ENCODE measurements around the gene DPYSL5. TPM values are rescaled to one million over a fixed set of nuclear protein-coding genes. Genes with fewer than 3 reads are reported as not detected.

Gene DPYSL5
- total and polyA plus RNA-seq, 2 of the 13 experiments (the other 11 are each of a cell fraction or from before 2014, with no cell fraction given), result 0.15 TPM; not detected in 1

- BruUV-seq (replicated peaks), result no TSS peak
- Histone ChIP-seq H3K79me2 (ENCODE audit: insufficient read depth, low read length) (no peaks in the 10 kb centered on the region), H4K20me1 (ENCODE audit: insufficient read depth, low read length) (no peaks in the 10 kb centered on the region), H3K36me3 (replicated peaks in 1 of 2; ENCODE audit: control insufficient read depth in 1 of 2, insufficient read depth in 2 of 2, low read length in 2 of 2) (no peaks in the 10 kb centered on the region), H3K9me3 (ENCODE audit: low read length) (no peaks in the 10 kb centered on the region), H3K4me1 (ENCODE audit: insufficient read depth, low read length) (peaks cover 13% of the 10 kb centered on the region), H3K9ac (ENCODE audit: insufficient read depth, low read depth, low read length) (no peak overlapping the region), H3K27me3 (ENCODE audit: control insufficient read depth in 1 of 2, insufficient read depth in 2 of 2, low read length in 2 of 2) (peaks cover 0 to 44% of the 10 kb centered on the region in 2 experiments; a peak in 4 of 5 replicates), H3K4me3 (replicated peaks in 1 of 3; ENCODE audit: insufficient read depth in 1 of 3, low read depth in 2 of 3, low read length in 3 of 3) (no peak overlapping the region), H3K4me2 (ENCODE audit: low read depth, low read length) (no peak overlapping the region), H2AFZ (ENCODE audit: low read length) (no peak overlapping the region), H3K27ac (ENCODE audit: extremely low read length, insufficient read depth, low read length) (no peak overlapping the region)
- ChIA-PET POLR2A (no interaction called here), CTCF (ENCODE audit: low intra/inter-chr PET ratio, low total read pairs) (no interaction called here)
- FAIRE-seq, result no peak
- ATAC-seq, result no peak
- in situ Hi-C loops (cut with HindIII; ENCODE audit: extremely low pct_ligation_motif_present, low pct_unique_long_range_greater_than_20kb) (no loop called here), intact Hi-C loops (cut with micrococcal nuclease; ENCODE audit: unreplicated experiment) (no loop called here)
- no peak for DNase-seq (ENCODE audit: low spot score)
- 66% methylated on average over 5 of the region's 5 CpGs for WGBS (ENCODE audit: low lambda C conversion rate)
- TF ChIP-seq YEATS2 (CRISPR knock-in tag; IDR thresholded peaks at IDR 0.05; ENCODE audit: borderline replicate concordance), result no peak
- TF ChIP-seq ZNF878 (CRISPR knock-in tag; IDR thresholded peaks at IDR 0.05), result no peak
- no peak for TF ChIP-seq ZNF841 (CRISPR knock-in tag; IDR thresholded peaks at IDR 0.05; ENCODE audit: borderline replicate concordance)
- TF ChIP-seq ZNF10 (CRISPR knock-in tag; IDR thresholded peaks at IDR 0.05; ENCODE audit: borderline replicate concordance, low read depth), result no peak
- TF ChIP-seq ZMYM3 (CRISPR knock-in tag; IDR thresholded peaks at IDR 0.05), result no peak
- TF ChIP-seq, protein P1, sequence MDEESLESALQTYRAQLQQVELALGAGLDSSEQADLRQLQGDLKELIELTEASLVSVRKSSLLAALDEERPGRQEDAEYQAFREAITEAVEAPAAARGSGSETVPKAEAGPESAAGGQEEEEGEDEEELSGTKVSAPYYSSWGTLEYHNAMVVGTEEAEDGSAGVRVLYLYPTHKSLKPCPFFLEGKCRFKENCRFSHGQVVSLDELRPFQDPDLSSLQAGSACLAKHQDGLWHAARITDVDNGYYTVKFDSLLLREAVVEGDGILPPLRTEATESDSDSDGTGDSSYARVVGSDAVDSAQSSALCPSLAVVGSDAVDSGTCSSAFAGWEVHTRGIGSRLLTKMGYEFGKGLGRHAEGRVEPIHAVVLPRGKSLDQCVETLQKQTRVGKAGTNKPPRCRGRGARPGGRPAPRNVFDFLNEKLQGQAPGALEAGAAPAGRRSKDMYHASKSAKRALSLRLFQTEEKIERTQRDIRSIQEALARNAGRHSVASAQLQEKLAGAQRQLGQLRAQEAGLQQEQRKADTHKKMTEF (CRISPR knock-in tag; IDR thresholded peaks at IDR 0.05), result no peak
- TF ChIP-seq KAT2B (IDR thresholded peaks at IDR 0.05; ENCODE audit: borderline replicate concordance, low read depth, low read length), result no peak
- no peak for TF ChIP-seq ZNF780A (CRISPR knock-in tag; IDR thresholded peaks at IDR 0.05)
- TF ChIP-seq ZMYM2 (CRISPR knock-in tag; IDR thresholded peaks at IDR 0.05), result no peak
- TF ChIP-seq, protein P2, sequence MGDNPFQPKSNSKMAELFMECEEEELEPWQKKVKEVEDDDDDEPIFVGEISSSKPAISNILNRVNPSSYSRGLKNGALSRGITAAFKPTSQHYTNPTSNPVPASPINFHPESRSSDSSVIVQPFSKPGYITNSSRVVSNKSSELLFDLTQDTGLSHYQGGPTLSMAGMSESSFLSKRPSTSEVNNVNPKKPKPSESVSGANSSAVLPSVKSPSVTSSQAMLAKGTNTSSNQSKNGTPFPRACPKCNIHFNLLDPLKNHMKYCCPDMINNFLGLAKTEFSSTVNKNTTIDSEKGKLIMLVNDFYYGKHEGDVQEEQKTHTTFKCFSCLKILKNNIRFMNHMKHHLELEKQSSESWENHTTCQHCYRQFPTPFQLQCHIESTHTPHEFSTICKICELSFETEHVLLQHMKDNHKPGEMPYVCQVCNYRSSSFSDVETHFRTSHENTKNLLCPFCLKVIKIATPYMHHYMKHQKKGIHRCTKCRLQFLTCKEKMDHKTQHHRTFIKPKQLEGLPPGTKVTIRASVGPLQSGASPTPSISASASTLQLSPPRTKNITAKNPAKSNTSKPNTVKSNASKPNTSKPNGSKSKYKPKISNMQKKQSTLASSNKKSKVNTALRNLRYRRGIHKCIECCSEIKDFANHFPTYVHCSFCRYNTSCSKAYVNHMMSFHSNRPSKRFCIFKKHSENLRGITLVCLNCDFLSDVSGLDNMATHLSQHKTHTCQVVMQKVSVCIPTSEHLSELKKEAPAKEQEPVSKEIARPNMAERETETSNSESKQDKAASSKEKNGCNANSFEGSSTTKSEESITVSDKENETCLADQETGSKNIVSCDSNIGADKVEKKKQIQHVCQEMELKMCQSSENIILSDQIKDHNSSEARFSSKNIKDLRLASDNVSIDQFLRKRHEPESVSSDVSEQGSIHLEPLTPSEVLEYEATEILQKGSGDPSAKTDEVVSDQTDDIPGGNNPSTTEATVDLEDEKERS (CRISPR knock-in tag; IDR thresholded peaks at IDR 0.05), result no peak
- no peak for TF ChIP-seq KLF12 (CRISPR knock-in tag; IDR thresholded peaks at IDR 0.05; ENCODE audit: borderline replicate concordance)
- no peak for TF ChIP-seq ZBTB26 (CRISPR knock-in tag; IDR thresholded peaks at IDR 0.05; ENCODE audit: borderline replicate concordance)
- TF ChIP-seq ZNF510 (CRISPR knock-in tag; IDR thresholded peaks at IDR 0.05; ENCODE audit: low read depth), result no peak
- no peak for TF ChIP-seq TOPORS (CRISPR knock-in tag; IDR thresholded peaks at IDR 0.05)
- no peak for TF ChIP-seq ZNF709 (CRISPR knock-in tag; IDR thresholded peaks at IDR 0.05)
- no peak for TF ChIP-seq YY1 (IDR thresholded peaks at IDR 0.05; ENCODE audit: insufficient read depth, insufficient replicate concordance, low read depth, low read length)
- TF ChIP-seq ASH2L (IDR thresholded peaks at IDR 0.05; ENCODE audit: insufficient read length, low read depth, low read length), result no peak
Measured at GRCh38 chr2:26974352-26974751, 126.4 kb downstream of the DPYSL5 start.

Measured in HepG2 (cell line).